K562 (cell line): ENCODE results near the gene CSAG2. TPM values are rescaled to one million over a fixed set of nuclear protein-coding genes. Genes with fewer than 3 reads are reported as not detected.

Experiments used
- DEAF1 ChIP-seq: fragments of 450-650 bp; formaldehyde crosslinking; IDR thresholded peaks from 2 replicates; pipeline ENCODE4 v1.4.0; 2020; ENCODE audit warnings: mild to moderate bottlenecking, moderate library complexity
- ETV1 ChIP-seq: fragments of 450-650 bp; conservative IDR thresholded peaks from 2 replicates; pipeline ENCODE4 v1.6.1; 2016; ENCODE audit warnings: missing genetic modification characterization, control low read depth, low read depth, missing compliant biosample characterization
- FOXA1 ChIP-seq: fragments of 450-650 bp; IDR thresholded peaks from 2 replicates; pipeline ENCODE4 v1.6.1; 2016; ENCODE audit warnings: mild to moderate bottlenecking, borderline replicate concordance
- HCFC1 ChIP-seq: IDR thresholded peaks from 2 replicates; pipeline ENCODE4 v1.6.1; 2012; ENCODE audit warnings: low read depth, low read length, improper control_type of control experiment
- HEY1 ChIP-seq: fragments of 250-450 bp; sonication (Bioruptor Pico); IDR thresholded peaks from 2 replicates; pipeline ENCODE4 v1.5.0; 2020; ENCODE audit warnings: mild to moderate bottlenecking, moderate library complexity, borderline replicate concordance
- IRF1 ChIP-seq: sonication (generic); formaldehyde crosslinking; IDR thresholded peaks from 2 replicates; pipeline ENCODE4 v1.8.0; 2022; ENCODE audit warnings: missing genetic modification reagents, mild to moderate bottlenecking, borderline replicate concordance
- MEF2A ChIP-seq: IDR thresholded peaks from 2 replicates; pipeline ENCODE4 v1.6.1; 2011; ENCODE audit warnings: low read depth, mild to moderate bottlenecking, low read length, moderate library complexity; ENCODE audit not compliant: control insufficient read depth
- MYNN ChIP-seq, 2 experiments: sonication (generic); formaldehyde crosslinking in 1 of 2; IDR thresholded peaks; 2 replicates each; pipeline versions ENCODE4 v1.5.0 to v1.6.1; 2016 to 2020; ENCODE audit warnings: antibody characterized with exemption in 1 of 2, missing genetic modification reagents in 1 of 2
- NEUROD1 ChIP-seq: fragments of 150-350 bp; IDR thresholded peaks from 2 replicates; pipeline ENCODE4 v1.6.1; 2014; ENCODE audit warnings: borderline replicate concordance, low read length, low read depth; ENCODE audit not compliant: partially characterized antibody
- PKNOX1 ChIP-seq: fragments of 450-650 bp; IDR thresholded peaks from 2 replicates; pipeline ENCODE4 v1.6.1; 2016
- RAD51 ChIP-seq: fragments of 450-650 bp; IDR thresholded peaks from 2 replicates; pipeline ENCODE4 v1.7.1; 2016; ENCODE audit warnings: low read depth, mild to moderate bottlenecking, borderline replicate concordance
- RBM25 ChIP-seq: fragments of 200-400 bp; formaldehyde crosslinking; IDR thresholded peaks from 2 replicates; pipeline ENCODE4 v1.6.1; 2018; ENCODE audit warnings: low read length, low read depth, moderate library complexity; ENCODE audit not compliant: severe bottlenecking
- SMAD3 ChIP-seq: fragments of 450-650 bp; formaldehyde crosslinking; conservative IDR thresholded peaks from 2 replicates; pipeline ENCODE4 v1.4.0; 2020; ENCODE audit warnings: mild to moderate bottlenecking
- SPI1 ChIP-seq: IDR thresholded peaks from 2 replicates; pipeline ENCODE4 v1.6.1; 2011; ENCODE audit warnings: low read depth, low read length, control low read depth, borderline replicate concordance
- TSC22D4 ChIP-seq: fragments of 450-650 bp; IDR thresholded peaks from 2 replicates; pipeline ENCODE4 v1.6.1; 2016; ENCODE audit warnings: missing genetic modification characterization, missing biosample characterization, control low read depth
- USF1 ChIP-seq: sonication (generic); formaldehyde crosslinking; IDR thresholded peaks from 2 replicates; pipeline ENCODE4 v1.9.0; 2022; ENCODE audit warnings: mild to moderate bottlenecking, missing genetic modification reagents
- ZBTB43 ChIP-seq: sonication (generic); formaldehyde crosslinking; IDR thresholded peaks from 2 replicates; pipeline ENCODE4 v1.8.0; 2023; ENCODE audit warnings: mild to moderate bottlenecking, missing genetic modification reagents
- ZNF133 ChIP-seq: fragments of 250-450 bp; sonication (Bioruptor Pico); IDR thresholded peaks from 2 replicates; pipeline ENCODE4 v1.4.0; 2020; ENCODE audit warnings: mild to moderate bottlenecking
- ZNF280A ChIP-seq: fragments of 450-650 bp; IDR thresholded peaks from 2 replicates; pipeline ENCODE4 v1.6.1; 2018; ENCODE audit warnings: mild to moderate bottlenecking, low read depth; ENCODE audit not compliant: partially characterized antibody
- ZZZ3 ChIP-seq: fragments of 450-650 bp; IDR thresholded peaks from 2 replicates; pipeline ENCODE4 v1.6.1; 2016; ENCODE audit warnings: antibody characterized with exemption, mild to moderate bottlenecking, moderate library complexity
- polyA plus RNA-seq, 8 experiments: library from polyadenylated mRNA; depleted of rRNA in 4 of 8; stranded (reverse) in 5 of 8; unstranded in 3 of 8; fragments of >200 nt; fragmentation: Nextera tagmentation in 2 of 8; fragmentation: Illumina TruSeq in 1 of 8; extraction: Ambion mirVana in 2 of 8; extraction: Trizol in 1 of 8; gene quantifications; 2 replicates each; pipeline versions ENCODE4 v1.2.1 to v1.2.3, GENCODE V29; 2011 to 2014; ENCODE audit warnings: inconsistent platforms in 1 of 8, missing spikeins in 1 of 8
- total RNA-seq, 7 experiments: library from RNA; depleted of rRNA in 6 of 7; stranded (reverse); fragments of >200 nt in 6 of 7; fragmentation: Illumina TruSeq in 2 of 7; extraction: Trizol in 2 of 7; gene quantifications; 2 replicates each; pipeline versions ENCODE4 v1.2.1 to v1.2.3, GENCODE V29; 2011 to 2021; ENCODE audit warnings: low replicate concordance in 1 of 7

Gene CSAG2
- total and polyA plus RNA-seq, 9 of the 15 experiments (the other 6 are each of a cell fraction or from before 2014, with no cell fraction given): 0.18 to 0.38 (median 0.27) TPM; not detected in 5

- peak; percentile 80 for TF ChIP-seq USF1 (CRISPR knock-in tag)
- 0 out of 2 replicates have a peak, but pooled peaks have one; percentile 1 for TF ChIP-seq SPI1
- no peak for TF ChIP-seq ZBTB43 (CRISPR knock-in tag)
- TF ChIP-seq MYNN (IDR thresholded peaks at IDR 0.05): no peak
- TF ChIP-seq MYNN (CRISPR knock-in tag; IDR thresholded peaks at IDR 0.05): no peak
- TF ChIP-seq ZZZ3: no peak
- peak; percentile 58; the same call in 1 of the 2 replicates for TF ChIP-seq RAD51
- TF ChIP-seq ZNF280A: no peak
- no peak for TF ChIP-seq SMAD3
- TF ChIP-seq NEUROD1: peak; percentile 94
- TF ChIP-seq MEF2A: no peak
- peak; percentile 43; the same call in 1 of the 2 replicates for TF ChIP-seq PKNOX1
- TF ChIP-seq IRF1 (CRISPR knock-in tag): no peak
- no peak for TF ChIP-seq HEY1 (CRISPR knock-in tag)
- TF ChIP-seq ETV1: peak; percentile 78
- TF ChIP-seq ZNF133 (CRISPR knock-in tag): no peak
- no peak for TF ChIP-seq RBM25
- no peak for TF ChIP-seq FOXA1
- no peak for TF ChIP-seq TSC22D4 (tag)
- TF ChIP-seq HCFC1: peak; percentile 73
- TF ChIP-seq DEAF1: no peak
Observed at GRCh38 chrX:152733261-152733975, 24.3 kb upstream of the CSAG2 start, which contains the start of the genes CSAG1 and MAGEA12 (continued).
